Measurements from ENCODE around the gene RPS6KA5. TPM values are rescaled to one million over a fixed set of nuclear protein-coding genes. Genes with fewer than 3 reads are reported as not detected.

Gene RPS6KA5
- total and polyA plus RNA-seq, 2 donors (not counting 1 experiment from before 2014, with no cell fraction given), result 6.0 to 34.6 TPM

DNA sequence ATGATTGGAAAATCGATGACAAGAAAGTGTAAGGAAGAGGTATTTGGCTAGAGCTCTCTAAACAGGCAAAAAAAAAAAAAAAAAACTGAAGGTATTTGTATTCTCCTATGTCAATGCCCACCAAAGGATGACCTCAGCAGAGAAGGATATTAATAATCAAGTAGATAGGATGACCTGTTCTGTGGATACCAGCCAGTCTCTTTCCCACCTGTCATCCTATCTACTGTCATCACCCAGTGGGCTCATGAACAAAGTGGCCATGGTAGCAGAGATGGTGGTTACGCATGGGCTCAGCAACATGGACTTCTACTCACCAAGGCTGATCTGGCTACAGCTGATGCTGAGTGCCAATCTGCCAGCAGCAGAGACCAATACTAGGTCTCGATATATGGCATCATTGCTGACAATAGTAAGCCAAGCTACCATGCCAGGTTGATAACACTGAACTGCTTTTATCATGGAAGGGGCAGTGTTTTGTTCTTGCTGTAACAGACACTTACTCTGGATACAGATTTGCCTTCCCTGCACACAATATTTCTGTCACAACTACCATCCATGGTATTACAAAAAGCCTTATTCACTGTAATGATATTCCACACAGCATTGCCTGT, 43.5 kb downstream of the RPS6KA5 start:
- Histone ChIP-seq H3K9ac (ENCODE audit: low read length) (no peak overlapping the region), H3K4me2 (replicated peaks; ENCODE audit: low read depth, low read length, poor library complexity, severe bottlenecking) (no peak overlapping the region), H3K79me2 (ENCODE audit: control insufficient read depth, insufficient read depth, low read length) (peaks cover 90% of the 10 kb centered on the region), H3K4me1 (ENCODE audit: control insufficient read depth in 2 of 2, insufficient read depth in 2 of 2, low read length in 2 of 2) (peaks cover 27 to 32% of the 10 kb centered on the region in 2 donors), H3K4me3 (ENCODE audit: control extremely low read depth in 1 of 5, extremely low read depth in 1 of 5, insufficient read depth in 1 of 5, low read depth in 2 of 5, low read length in 4 of 5) (no peak overlapping the region), H3K27ac (ENCODE audit: low read length in 2 of 2) (no peak overlapping the region), H4K20me1 (ENCODE audit: control insufficient read depth, insufficient read depth, low read length, poor library complexity, severe bottlenecking) (no peaks in the 10 kb centered on the region), H3K9me3 (ENCODE audit: control extremely low read depth in 1 of 3, control insufficient read depth in 2 of 3, insufficient read depth in 1 of 3, low read length in 2 of 3) (no peaks in the 10 kb centered on the region), H3K27me3 (replicated peaks in 1 of 4; ENCODE audit: control extremely low read depth in 1 of 4, control insufficient read depth in 3 of 4, insufficient read depth in 4 of 4, low read length in 3 of 4) (no peaks in the 10 kb centered on the region), H2AFZ (ENCODE audit: insufficient read depth, low read depth, low read length, poor library complexity, severe bottlenecking) (no peak overlapping the region), H3K36me3 (replicated peaks in 1 of 2; ENCODE audit: control extremely low read depth in 1 of 2, control insufficient read depth in 1 of 2, extremely low read depth in 1 of 2, insufficient read depth in 2 of 2, low read length in 1 of 2) (peaks cover 0 to 4% of the 10 kb centered on the region in 2 experiments)
- no peaks in the 10 kb centered on the region for H3K27me3 Mint-ChIP-seq
- intact Hi-C loops (cut with micrococcal nuclease), result loop anchor here (10.0 kb wide), 1 partner anchor 228 kb away; the partner anchor contains the start of gene GPR68
- ChIA-PET POLR2A (no interaction called here), CTCF (interaction anchor here (0.5 kb wide), 1 partner anchor 1102 kb away, joined by 3 read pairs; no protein-coding TSS in a partner anchor)
- WGBS (ENCODE audit: insufficient coverage), result 100% methylated on average over 2 of the region's 3 CpGs
- H3K4me3 Mint-ChIP-seq, result no peak overlapping the region
- H3K9me3 Mint-ChIP-seq (ENCODE audit: insufficient read depth), result peaks cover 3% of the 10 kb centered on the region
- TF ChIP-seq, protein P1, sequence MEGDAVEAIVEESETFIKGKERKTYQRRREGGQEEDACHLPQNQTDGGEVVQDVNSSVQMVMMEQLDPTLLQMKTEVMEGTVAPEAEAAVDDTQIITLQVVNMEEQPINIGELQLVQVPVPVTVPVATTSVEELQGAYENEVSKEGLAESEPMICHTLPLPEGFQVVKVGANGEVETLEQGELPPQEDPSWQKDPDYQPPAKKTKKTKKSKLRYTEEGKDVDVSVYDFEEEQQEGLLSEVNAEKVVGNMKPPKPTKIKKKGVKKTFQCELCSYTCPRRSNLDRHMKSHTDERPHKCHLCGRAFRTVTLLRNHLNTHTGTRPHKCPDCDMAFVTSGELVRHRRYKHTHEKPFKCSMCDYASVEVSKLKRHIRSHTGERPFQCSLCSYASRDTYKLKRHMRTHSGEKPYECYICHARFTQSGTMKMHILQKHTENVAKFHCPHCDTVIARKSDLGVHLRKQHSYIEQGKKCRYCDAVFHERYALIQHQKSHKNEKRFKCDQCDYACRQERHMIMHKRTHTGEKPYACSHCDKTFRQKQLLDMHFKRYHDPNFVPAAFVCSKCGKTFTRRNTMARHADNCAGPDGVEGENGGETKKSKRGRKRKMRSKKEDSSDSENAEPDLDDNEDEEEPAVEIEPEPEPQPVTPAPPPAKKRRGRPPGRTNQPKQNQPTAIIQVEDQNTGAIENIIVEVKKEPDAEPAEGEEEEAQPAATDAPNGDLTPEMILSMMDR (IDR thresholded peaks at IDR 0.05), result no peak
- no peak for TF ChIP-seq EZH2 (IDR thresholded peaks at IDR 0.05; ENCODE audit: borderline replicate concordance, insufficient read depth, low read depth, low read length, poor library complexity, severe bottlenecking)
- ATAC-seq (ENCODE audit: low read depth) (no peak), DNase-seq (no peak)
- peaks cover 37% of the 10 kb centered on the region for H3K4me1 Mint-ChIP-seq
- H3K27ac Mint-ChIP-seq, result no peak overlapping the region

DNA sequence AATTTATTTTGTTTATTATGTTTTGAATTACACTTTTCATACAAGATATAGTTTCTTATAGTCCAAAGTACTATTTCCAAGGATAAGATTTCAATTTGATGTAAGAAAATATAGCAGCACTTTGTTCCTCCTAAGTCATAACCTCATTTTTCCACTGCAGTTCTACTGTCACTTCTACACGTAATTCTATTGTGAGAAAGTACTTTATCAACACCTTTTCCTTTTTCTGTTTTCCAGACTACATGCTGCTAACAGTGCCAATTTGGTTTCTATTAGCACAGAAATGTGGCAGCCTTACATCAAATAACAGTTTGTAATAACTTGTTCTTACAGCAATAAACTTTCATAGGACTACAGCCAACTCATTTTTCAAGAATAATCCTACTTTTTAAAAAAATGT, 45.0 kb downstream of the RPS6KA5 start:
- Histone ChIP-seq H3K4me1 (ENCODE audit: control insufficient read depth in 2 of 2, insufficient read depth in 2 of 2, low read length in 2 of 2) (peaks cover 29 to 35% of the 10 kb centered on the region in 2 donors), H3K4me2 (replicated peaks; ENCODE audit: low read depth, low read length, poor library complexity, severe bottlenecking) (no peak overlapping the region), H2AFZ (ENCODE audit: insufficient read depth, low read depth, low read length, poor library complexity, severe bottlenecking) (no peak overlapping the region), H4K20me1 (ENCODE audit: control insufficient read depth, insufficient read depth, low read length, poor library complexity, severe bottlenecking) (no peaks in the 10 kb centered on the region), H3K79me2 (ENCODE audit: control insufficient read depth, insufficient read depth, low read length) (peaks cover 87% of the 10 kb centered on the region), H3K27ac (ENCODE audit: low read length in 2 of 2) (no peak overlapping the region), H3K4me3 (ENCODE audit: control extremely low read depth in 1 of 5, extremely low read depth in 1 of 5, insufficient read depth in 1 of 5, low read depth in 2 of 5, low read length in 4 of 5) (no peak overlapping the region), H3K27me3 (replicated peaks in 1 of 4; ENCODE audit: control extremely low read depth in 1 of 4, control insufficient read depth in 3 of 4, insufficient read depth in 4 of 4, low read length in 3 of 4) (no peaks in the 10 kb centered on the region), H3K9ac (ENCODE audit: low read length) (no peak overlapping the region), H3K36me3 (replicated peaks in 1 of 2; ENCODE audit: control extremely low read depth in 1 of 2, control insufficient read depth in 1 of 2, extremely low read depth in 1 of 2, insufficient read depth in 2 of 2, low read length in 1 of 2) (peaks cover 0 to 4% of the 10 kb centered on the region in 2 experiments), H3K9me3 (ENCODE audit: control extremely low read depth in 1 of 3, control insufficient read depth in 2 of 3, insufficient read depth in 1 of 3, low read length in 2 of 3) (no peaks in the 10 kb centered on the region)
- WGBS (ENCODE audit: insufficient coverage), result no CpG with 5 or more reads among the region's 1 CpG
- Mint-ChIP-seq H3K9me3 (ENCODE audit: insufficient read depth) (no peaks in the 10 kb centered on the region), H3K4me1 (peaks cover 38% of the 10 kb centered on the region), H3K27ac (no peak overlapping the region), H3K27me3 (no peaks in the 10 kb centered on the region), H3K4me3 (no peak overlapping the region)
- DNase-seq, result no peak
- POLR2A ChIA-PET, result no interaction called here
- ATAC-seq (ENCODE audit: low read depth), result no peak
- CTCF ChIA-PET, result no interaction called here
- intact Hi-C loops (cut with micrococcal nuclease), result loop anchor here (10.0 kb wide), 1 partner anchor 229 kb away; the partner anchor contains the start of gene GPR68
- TF ChIP-seq, protein P1 (IDR thresholded peaks at IDR 0.05), result no peak
- TF ChIP-seq EZH2 (IDR thresholded peaks at IDR 0.05; ENCODE audit: borderline replicate concordance, insufficient read depth, low read depth, low read length, poor library complexity, severe bottlenecking), result no peak
